CD14-positive monocyte (primary cell): ENCODE measurements around the gene RNU1-4. TPM values are rescaled to one million over a fixed set of nuclear protein-coding genes. Genes with fewer than 3 reads are reported as not detected.
"Not testable (repeated sequence)": the region's sequence is repeated elsewhere in the genome, so short reads cannot be mapped to it uniquely, and the experiment has no call there.

Source experiments
- DNase-seq, 3 donors: peaks; one replicate each; pipeline ENCODE4 v3.0.0-alpha.2; 2011 to 2022
- H2AFZ ChIP-seq: 2 replicates; pipeline ENCODE4 v1.6.0; 2012; ENCODE audit warnings: mild to moderate bottlenecking, low read depth, low read length, inconsistent platforms; ENCODE audit not compliant: insufficient read depth, poor library complexity, severe bottlenecking
- H3K27ac ChIP-seq, 2 donors: 1 replicate in 1 of 2; 2 replicates in 1 of 2; pipeline ENCODE4 v1.5.1; 2012 to 2013; ENCODE audit warnings: low read length in 2 of 2, control low read depth in 1 of 2, inconsistent platforms in 1 of 2, low read depth in 1 of 2, mild to moderate bottlenecking in 1 of 2
- H3K27me3 ChIP-seq, 2 donors: one replicate each; pipeline versions ENCODE4 v1.6.0 to v1.6.1; 2011 to 2013; ENCODE audit warnings: low read length in 2 of 2; ENCODE audit not compliant: control insufficient read depth in 2 of 2, insufficient read depth in 2 of 2
- H3K36me3 ChIP-seq, 2 donors: replicated peaks in 1 of 2; 1 replicate in 1 of 2; 2 replicates in 1 of 2; pipeline versions ENCODE4 v1.5.1 to v1.6.1; 2012 to 2013; ENCODE audit warnings: low read length in 2 of 2, control low read depth in 1 of 2, inconsistent platforms in 1 of 2, mild to moderate bottlenecking in 1 of 2; ENCODE audit not compliant: insufficient read depth in 2 of 2, control insufficient read depth in 1 of 2
- H3K4me1 ChIP-seq, 2 donors: 1 replicate in 1 of 2; 2 replicates in 1 of 2; pipeline versions ENCODE4 v1.5.1 to v1.6.1; 2012 to 2013; ENCODE audit warnings: low read length in 2 of 2, control low read depth in 1 of 2, inconsistent platforms in 1 of 2, mild to moderate bottlenecking in 1 of 2, moderate library complexity in 1 of 2; ENCODE audit not compliant: insufficient read depth in 2 of 2, control insufficient read depth in 1 of 2
- H3K4me2 ChIP-seq: replicated peaks from 2 replicates; pipeline ENCODE3; 2012; ENCODE audit warnings: low read length, moderate library complexity, mild to moderate bottlenecking; ENCODE audit not compliant: poor library complexity, severe bottlenecking; ENCODE audit errors: extremely low read depth
- H3K4me3 ChIP-seq, 3 experiments: fragments of 200-600 bp in 1 of 3; sonication (generic) in 1 of 3; replicated peaks in 1 of 3; 1 replicate in 2 of 3; 2 replicates in 1 of 3; pipeline ENCODE4 v1.5.1; 2011 to 2013; ENCODE audit warnings: low read length in 3 of 3, mild to moderate bottlenecking in 3 of 3, control low read depth in 2 of 3, low read depth in 2 of 3, inconsistent platforms in 1 of 3, moderate library complexity in 1 of 3
- H3K79me2 ChIP-seq: 2 replicates; pipeline ENCODE4 v1.6.0; 2012; ENCODE audit warnings: mild to moderate bottlenecking, control low read depth, inconsistent platforms, low read length, moderate library complexity; ENCODE audit not compliant: insufficient read depth
- H3K9ac ChIP-seq: 2 replicates; pipeline ENCODE4 v1.6.0; 2017; ENCODE audit warnings: low read length, mild to moderate bottlenecking; ENCODE audit not compliant: insufficient read depth, poor library complexity, severe bottlenecking
- H3K9me3 ChIP-seq, 2 donors: replicated peaks in 1 of 2; 1 replicate in 1 of 2; 2 replicates in 1 of 2; pipeline versions ENCODE4 v1.5.1 to v1.6.1; 2012 to 2013; ENCODE audit warnings: low read length in 2 of 2, control low read depth in 1 of 2; ENCODE audit not compliant: control insufficient read depth in 1 of 2, insufficient read depth in 1 of 2
- H4K20me1 ChIP-seq: 2 replicates; pipeline ENCODE4 v1.6.0; 2012; ENCODE audit warnings: mild to moderate bottlenecking, low read length, control low read depth, moderate library complexity; ENCODE audit not compliant: insufficient read depth
- H3K27ac Mint-ChIP-seq, 7 donors: one replicate each; pipeline ENCODE4 v1.8.0; 2020; ENCODE audit warnings: mild to moderate bottlenecking in 7 of 7, mixed read lengths in 7 of 7, moderate library complexity in 6 of 7, inconsistent platforms in 2 of 7
- H3K27me3 Mint-ChIP-seq, 3 donors: one replicate each; pipeline ENCODE4 v1.8.0; 2021 to 2022; ENCODE audit warnings: low read depth in 3 of 3, mild to moderate bottlenecking in 3 of 3, mixed read lengths in 3 of 3, moderate library complexity in 3 of 3, inconsistent platforms in 1 of 3
- H3K36me3 Mint-ChIP-seq, 2 donors: one replicate each; pipeline ENCODE4 v1.8.0; 2020; ENCODE audit warnings: mixed read lengths in 2 of 2, inconsistent platforms in 1 of 2, mild to moderate bottlenecking in 1 of 2
- H3K4me1 Mint-ChIP-seq: one replicate; pipeline ENCODE4 v1.8.0; 2020; ENCODE audit warnings: mild to moderate bottlenecking, mixed read lengths
- H3K4me3 Mint-ChIP-seq, 2 donors: one replicate each; pipeline ENCODE4 v1.8.0; 2020; ENCODE audit warnings: mild to moderate bottlenecking in 2 of 2, mixed read lengths in 2 of 2, moderate library complexity in 1 of 2
- H3K9me3 Mint-ChIP-seq, 7 donors: one replicate each; pipeline ENCODE4 v1.8.0; 2020 to 2022; ENCODE audit warnings: mixed read lengths in 7 of 7, mild to moderate bottlenecking in 6 of 7, moderate library complexity in 6 of 7, inconsistent platforms in 2 of 7
- WGBS: methylation state at CpG from one replicate; pipeline ENCODE4 v1.1.5; 2013; ENCODE audit warnings: missing lambda C conversion rate; ENCODE audit not compliant: insufficient coverage; 5-methylcytosine and 5-hydroxymethylcytosine counted together
- intact Hi-C, 2 donors: fragments of 100-400 bp; cut with micrococcal nuclease; formaldehyde crosslinking; loops; one replicate each; pipeline versions ENCODE4 v1.15.0 to v1.15.1; 2023
- polyA plus RNA-seq, 3 donors: library from polyadenylated mRNA; depleted of rRNA in 1 of 3; unstranded in 2 of 3; stranded (reverse) in 1 of 3; fragments of 300-500 nt in 2 of 3; fragments of >200 nt in 1 of 3; fragmentation: Illumina TruSeq in 2 of 3; gene quantifications; 1 replicate in 2 of 3; 2 replicates in 1 of 3; pipeline ENCODE4 v1.2.3, GENCODE V29; 2012 to 2021
- TF ChIP-seq, protein P1 (sequence below): fragments of 200-600 bp; IDR thresholded peaks from one replicate; pipeline ENCODE4 v1.8.0; 2022; ENCODE audit warnings: antibody characterized with exemption, mild to moderate bottlenecking

RNU1-4 gene
- polyA plus RNA-seq, 3 donors: not detected

DNA sequence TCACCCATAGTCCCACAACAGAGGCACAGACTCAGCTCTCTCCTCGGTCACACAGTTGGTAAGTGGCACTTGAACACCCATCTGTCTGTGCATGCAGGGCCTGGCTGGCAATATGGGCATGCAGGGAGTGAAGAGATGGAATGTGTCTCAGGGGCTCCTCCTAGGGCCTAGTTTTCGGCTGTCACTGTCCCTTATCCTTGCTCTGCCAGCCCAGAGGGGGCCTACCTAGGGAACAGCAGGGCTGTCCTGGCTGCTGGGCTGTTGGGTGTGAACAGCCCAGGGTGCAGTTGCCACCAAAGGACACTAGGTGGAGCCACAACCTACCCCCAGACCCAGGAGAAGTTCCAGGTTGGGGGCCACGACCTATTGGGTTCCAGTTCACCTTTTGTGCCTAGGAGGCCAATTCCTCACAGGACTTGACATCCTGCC lies 30.6 kb upstream of the RNU1-4 start:
- H3K4me3 Mint-ChIP-seq, H3K9me3 Mint-ChIP-seq, H3K9ac ChIP-seq, H3K4me1 Mint-ChIP-seq, H2AFZ ChIP-seq, H3K9me3 ChIP-seq, H3K4me2 ChIP-seq, H3K27ac Mint-ChIP-seq, H3K27me3 ChIP-seq, H3K36me3 Mint-ChIP-seq, H3K36me3 ChIP-seq, H4K20me1 ChIP-seq, H3K4me3 ChIP-seq, intact Hi-C loops, H3K4me1 ChIP-seq, H3K27me3 Mint-ChIP-seq, H3K27ac ChIP-seq, H3K79me2 ChIP-seq: not testable (repeated sequence)
- no CpG with 5 or more reads among the region's 3 CpGs for WGBS
- TF ChIP-seq, protein P1, sequence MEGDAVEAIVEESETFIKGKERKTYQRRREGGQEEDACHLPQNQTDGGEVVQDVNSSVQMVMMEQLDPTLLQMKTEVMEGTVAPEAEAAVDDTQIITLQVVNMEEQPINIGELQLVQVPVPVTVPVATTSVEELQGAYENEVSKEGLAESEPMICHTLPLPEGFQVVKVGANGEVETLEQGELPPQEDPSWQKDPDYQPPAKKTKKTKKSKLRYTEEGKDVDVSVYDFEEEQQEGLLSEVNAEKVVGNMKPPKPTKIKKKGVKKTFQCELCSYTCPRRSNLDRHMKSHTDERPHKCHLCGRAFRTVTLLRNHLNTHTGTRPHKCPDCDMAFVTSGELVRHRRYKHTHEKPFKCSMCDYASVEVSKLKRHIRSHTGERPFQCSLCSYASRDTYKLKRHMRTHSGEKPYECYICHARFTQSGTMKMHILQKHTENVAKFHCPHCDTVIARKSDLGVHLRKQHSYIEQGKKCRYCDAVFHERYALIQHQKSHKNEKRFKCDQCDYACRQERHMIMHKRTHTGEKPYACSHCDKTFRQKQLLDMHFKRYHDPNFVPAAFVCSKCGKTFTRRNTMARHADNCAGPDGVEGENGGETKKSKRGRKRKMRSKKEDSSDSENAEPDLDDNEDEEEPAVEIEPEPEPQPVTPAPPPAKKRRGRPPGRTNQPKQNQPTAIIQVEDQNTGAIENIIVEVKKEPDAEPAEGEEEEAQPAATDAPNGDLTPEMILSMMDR: peak; percentile 16
- DNase-seq: peak in 1 of 3 donors; percentile 20

DNA sequence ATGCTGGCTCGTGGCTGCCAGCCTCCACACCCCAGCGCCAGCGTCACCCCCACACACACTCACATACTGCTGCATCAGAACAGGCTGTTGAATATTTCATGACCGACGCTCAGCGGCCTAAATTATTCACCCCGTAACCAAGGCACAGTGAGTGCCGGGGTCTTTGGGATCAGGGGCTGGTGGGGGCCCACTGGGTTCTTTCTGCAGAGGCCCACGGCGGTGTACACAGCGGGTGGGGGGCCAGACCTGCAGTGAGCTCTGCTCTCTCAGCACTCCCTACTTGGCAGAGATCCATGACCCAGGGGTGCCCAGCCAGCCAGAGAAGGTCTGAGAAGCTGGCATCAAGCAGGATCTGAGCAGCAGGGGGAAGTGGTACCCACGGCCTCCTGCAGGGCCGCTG lies 29.7 kb upstream of the RNU1-4 start:
- intact Hi-C loops, H3K4me3 Mint-ChIP-seq, H3K9ac ChIP-seq, H3K4me1 ChIP-seq, H3K4me3 ChIP-seq, H3K9me3 Mint-ChIP-seq, H3K27me3 ChIP-seq, H3K4me1 Mint-ChIP-seq, DNase-seq, H3K79me2 ChIP-seq, H3K27ac Mint-ChIP-seq, H3K9me3 ChIP-seq, H3K27me3 Mint-ChIP-seq, H2AFZ ChIP-seq, H4K20me1 ChIP-seq, H3K4me2 ChIP-seq, H3K36me3 ChIP-seq, H3K27ac ChIP-seq, H3K36me3 Mint-ChIP-seq: not testable (repeated sequence)
- whole genome bisulfite sequencing: no CpG with 5 or more reads among the region's 13 CpGs

DNA sequence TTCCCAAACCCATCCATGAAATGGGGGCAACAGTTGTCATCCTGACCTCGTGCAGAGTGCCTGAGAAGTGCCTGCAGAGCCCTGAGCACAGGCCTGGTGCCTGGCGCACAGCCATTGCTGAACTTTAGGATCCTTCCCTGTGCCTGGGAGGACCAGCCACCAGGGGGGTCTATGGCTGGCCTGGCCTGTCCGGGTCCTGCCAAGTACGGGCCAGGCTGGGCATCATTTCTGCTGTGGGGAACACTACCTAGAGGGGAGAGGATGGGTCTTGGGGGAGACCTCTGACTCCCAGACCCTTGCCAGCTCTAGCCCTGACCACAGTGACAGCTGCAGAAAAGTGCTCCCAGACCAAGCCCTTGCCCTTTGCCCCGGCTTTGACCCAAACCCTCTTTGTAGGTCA lies 28.2 kb upstream of the RNU1-4 start:
- H3K4me1 ChIP-seq, H3K4me1 Mint-ChIP-seq, DNase-seq, H3K4me3 ChIP-seq, H3K4me3 Mint-ChIP-seq, H3K27me3 ChIP-seq, intact Hi-C loops, H3K36me3 Mint-ChIP-seq, H4K20me1 ChIP-seq, H3K9ac ChIP-seq, H3K9me3 ChIP-seq, H3K27ac ChIP-seq, H2AFZ ChIP-seq, H3K4me2 ChIP-seq, H3K9me3 Mint-ChIP-seq, H3K36me3 ChIP-seq, H3K27ac Mint-ChIP-seq, H3K79me2 ChIP-seq: not testable (repeated sequence)
- H3K27me3 Mint-ChIP-seq: peaks cover 6 to 11% (median 11%) of the 10 kb centered on the region in 3 donors
- WGBS: 100% methylated on average over 1 of the region's 5 CpGs

DNA sequence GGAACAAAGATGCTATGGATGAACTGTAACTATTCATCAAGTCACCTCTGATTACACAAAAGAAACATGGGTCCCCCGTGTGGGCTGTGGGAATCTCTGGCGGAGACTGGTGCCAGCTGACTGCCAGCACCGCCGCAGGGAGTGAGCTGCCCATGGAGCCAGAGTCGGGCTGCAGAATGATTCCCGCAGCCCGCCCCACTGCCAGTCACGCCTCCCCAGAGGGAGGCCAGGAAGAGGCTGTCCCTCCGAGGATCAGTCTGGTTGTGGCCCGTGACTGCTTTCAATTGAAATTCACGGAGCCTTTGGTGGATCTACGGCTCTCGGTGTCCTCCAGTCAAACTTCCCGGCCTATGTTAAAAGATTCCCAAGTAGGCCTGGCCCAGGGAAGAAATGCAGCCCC lies 27.7 kb upstream of the RNU1-4 start:
- H3K9me3 ChIP-seq, H3K4me1 Mint-ChIP-seq, H3K4me3 ChIP-seq, H3K4me3 Mint-ChIP-seq, H3K36me3 Mint-ChIP-seq, H3K79me2 ChIP-seq, H3K4me1 ChIP-seq, H2AFZ ChIP-seq, H3K27ac ChIP-seq, DNase-seq, H3K9ac ChIP-seq, H3K27ac Mint-ChIP-seq, H3K27me3 ChIP-seq, intact Hi-C loops, H3K9me3 Mint-ChIP-seq, H4K20me1 ChIP-seq, H3K4me2 ChIP-seq, H3K36me3 ChIP-seq: not testable (repeated sequence)
- WGBS: no CpG with 5 or more reads among the region's 14 CpGs
- H3K27me3 Mint-ChIP-seq: peaks cover 7 to 16% (median 11%) of the 10 kb centered on the region in 3 donors
